Measurements from ENCODE around the gene EDRF1. TPM values are rescaled to one million over a fixed set of nuclear protein-coding genes. Genes with fewer than 3 reads are reported as not detected.

EDRF1 gene
- total RNA-seq, 1 experiment from 2014 or later: 40.5 TPM

GRCh38 chr10:125770844-125771243 is 51.3 kb downstream of the EDRF1 start:
- Histone ChIP-seq H3K4me3 (ENCODE audit: low read depth, low read length, poor library complexity, severe bottlenecking) (no peak overlapping the region), H3K27me3 (replicated peaks; ENCODE audit: insufficient read depth, low read depth, low read length, poor library complexity) (no peaks in the 10 kb centered on the region), H3K36me3 (ENCODE audit: insufficient read depth, low read length, poor library complexity, severe bottlenecking) (no peaks in the 10 kb centered on the region), H3K4me1 (ENCODE audit: insufficient read depth, low read length, poor library complexity, severe bottlenecking) (no peaks in the 10 kb centered on the region), H3K9me3 (ENCODE audit: low read depth, low read length, poor library complexity, severe bottlenecking) (no peaks in the 10 kb centered on the region), H3K27ac (ENCODE audit: low read depth, low read length, poor library complexity, severe bottlenecking) (no peak overlapping the region)
- TF ChIP-seq CTCF (conservative IDR thresholded peaks at IDR 0.05; ENCODE audit: low read depth, low read length) (no peak), EZH2 (IDR thresholded peaks at IDR 0.05; ENCODE audit: borderline replicate concordance, low read depth, low read length, poor library complexity, severe bottlenecking) (no peak)
- no TSS peak for BruUV-seq (replicated peaks)
- ChIA-PET POLR2A (ENCODE audit: low non-redundant PET) (no interaction called here), CTCF (no interaction called here)
- intact Hi-C loops (cut with micrococcal nuclease; ENCODE audit: unreplicated experiment): no loop called here
- no peak for DNase-seq (ENCODE audit: low spot score)

- Histone ChIP-seq H3K9me3 (ENCODE audit: low read depth, low read length, poor library complexity, severe bottlenecking) (no peaks in the 10 kb centered on the region), H3K36me3 (ENCODE audit: insufficient read depth, low read length, poor library complexity, severe bottlenecking) (no peaks in the 10 kb centered on the region), H3K27me3 (replicated peaks; ENCODE audit: insufficient read depth, low read depth, low read length, poor library complexity) (no peaks in the 10 kb centered on the region), H3K27ac (ENCODE audit: low read depth, low read length, poor library complexity, severe bottlenecking) (no peak overlapping the region), H3K4me3 (ENCODE audit: low read depth, low read length, poor library complexity, severe bottlenecking) (no peak overlapping the region), H3K4me1 (ENCODE audit: insufficient read depth, low read length, poor library complexity, severe bottlenecking) (no peaks in the 10 kb centered on the region)
- no TSS peak for BruUV-seq (replicated peaks)
- intact Hi-C loops (cut with micrococcal nuclease; ENCODE audit: unreplicated experiment): no loop called here
- POLR2A ChIA-PET (ENCODE audit: low non-redundant PET): interaction anchor here (0.7 kb wide), 1 partner anchor 427 kb away, joined by 3 read pairs; no protein-coding TSS in a partner anchor
- CTCF ChIA-PET: no interaction called here
- TF ChIP-seq CTCF (conservative IDR thresholded peaks at IDR 0.05; ENCODE audit: low read depth, low read length) (no peak), EZH2 (IDR thresholded peaks at IDR 0.05; ENCODE audit: borderline replicate concordance, low read depth, low read length, poor library complexity, severe bottlenecking) (no peak)
- DNase-seq (ENCODE audit: low spot score): no peak
Observed at GRCh38 chr10:125772112-125772863, 52.8 kb downstream of the EDRF1 start.

- H3K27ac ChIP-seq (ENCODE audit: low read depth, low read length, poor library complexity, severe bottlenecking): no peak overlapping the region
- H3K9me3 ChIP-seq (ENCODE audit: low read depth, low read length, poor library complexity, severe bottlenecking): no peaks in the 10 kb centered on the region
- no peaks in the 10 kb centered on the region for H3K27me3 ChIP-seq (replicated peaks; ENCODE audit: insufficient read depth, low read depth, low read length, poor library complexity)
- H3K36me3 ChIP-seq (ENCODE audit: insufficient read depth, low read length, poor library complexity, severe bottlenecking): no peaks in the 10 kb centered on the region
- TF ChIP-seq CTCF (conservative IDR thresholded peaks at IDR 0.05; ENCODE audit: low read depth, low read length) (no peak), EZH2 (IDR thresholded peaks at IDR 0.05; ENCODE audit: borderline replicate concordance, low read depth, low read length, poor library complexity, severe bottlenecking) (no peak)
- ChIA-PET CTCF (no interaction called here), POLR2A (ENCODE audit: low non-redundant PET) (no interaction called here)
- H3K4me3 ChIP-seq (ENCODE audit: low read depth, low read length, poor library complexity, severe bottlenecking): no peak overlapping the region
- H3K4me1 ChIP-seq (ENCODE audit: insufficient read depth, low read length, poor library complexity, severe bottlenecking): no peaks in the 10 kb centered on the region
- no peak for DNase-seq (ENCODE audit: low spot score)
- intact Hi-C loops (cut with micrococcal nuclease; ENCODE audit: unreplicated experiment): no loop called here
- no TSS peak for BruUV-seq (replicated peaks)
Observed at GRCh38 chr10:125772864-125773180, 53.3 kb downstream of the EDRF1 start.

Measured in A673 (cell line).